SH-SY5Y (cell line): Measurements from ENCODE around the gene MTLN.

Experiments used
- GATA2 ChIP-seq: IDR thresholded peaks from 2 replicates; pipeline ENCODE4 v1.6.1; 2011; ENCODE audit warnings: mild to moderate bottlenecking, low read depth, low read length
- GATA3 ChIP-seq: IDR thresholded peaks from 2 replicates; pipeline ENCODE4 v1.6.1; 2011; ENCODE audit warnings: low read depth, mild to moderate bottlenecking, low read length, moderate library complexity

GRCh38 chr2:110205660-110206455 lies 6.5 kb downstream of the MTLN start:
- no peak for TF ChIP-seq GATA3
- TF ChIP-seq GATA2, result no peak
